HG03442 (cell line): Measurements from ENCODE around the gene RASSF4.

Experiments
- ATAC-seq: cut with Tn5 transposase; IDR thresholded peaks from one replicate; pipeline ENCODE4 v1.9.1; 2021; ENCODE audit warnings: mild to moderate bottlenecking, moderate library complexity; ENCODE audit not compliant: unreplicated experiment

Gene RASSF4

GRCh38 chr10:44947371-44948152, 12.0 kb upstream of the RASSF4 start:
- peak; percentile 59 for ATAC-seq

GRCh38 chr10:44948642-44949041, 11.0 kb upstream of the RASSF4 start:
- ATAC-seq: no peak

GRCh38 chr10:44949127-44949802, 10.3 kb upstream of the RASSF4 start:
- ATAC-seq: no peak

- ATAC-seq: no peak
Measured at GRCh38 chr10:44949915-44950314, 9.7 kb upstream of the RASSF4 start.

GRCh38 chr10:44950326-44951225, 9.0 kb upstream of the RASSF4 start:
- no peak for ATAC-seq

GRCh38 chr10:44951576-44952226, 7.9 kb upstream of the RASSF4 start:
- ATAC-seq: no peak

- ATAC-seq: no peak
Measured at GRCh38 chr10:44952779-44953231, 6.8 kb upstream of the RASSF4 start.

GRCh38 chr10:44954042-44954441, 5.6 kb upstream of the RASSF4 start:
- no peak for ATAC-seq

- ATAC-seq: no peak
Measured at GRCh38 chr10:44954962-44955361, 4.6 kb upstream of the RASSF4 start.

- no peak for ATAC-seq
Measured at GRCh38 chr10:44955413-44956070, 4.1 kb upstream of the RASSF4 start.

GRCh38 chr10:44956226-44956625, 3.4 kb upstream of the RASSF4 start:
- ATAC-seq: no peak

GRCh38 chr10:44956717-44957706, 2.6 kb upstream of the RASSF4 start:
- ATAC-seq: no peak

- ATAC-seq: no peak
Measured at GRCh38 chr10:44958196-44958897, 1.3 kb upstream of the RASSF4 start.

GRCh38 chr10:44958898-44959246, 730 bp upstream of the RASSF4 start:
- no peak for ATAC-seq

- no peak for ATAC-seq
Measured at GRCh38 chr10:44960088-44960460, 472 bp downstream of the RASSF4 start.

- no peak for ATAC-seq
Measured at GRCh38 chr10:44960482-44961229, 1.1 kb downstream of the RASSF4 start.

GRCh38 chr10:44961230-44961571, 1.6 kb downstream of the RASSF4 start:
- ATAC-seq: no peak
